NK-92 treated with Interleukin-12 subunit alpha and Interleukin-12 subunit beta, amount 100 ng/mL, for 24 hours (cell line): ENCODE measurements around the gene OGT.
"Not testable (repeated sequence)": the region's sequence is repeated elsewhere in the genome, so short reads cannot be mapped to it uniquely, and the experiment has no call there.

Experiments used
- DNase-seq: peaks from one replicate; lab custom pipeline; 2025; lab: John Stamatoyannopoulos, UW

The OGT gene

DNA sequence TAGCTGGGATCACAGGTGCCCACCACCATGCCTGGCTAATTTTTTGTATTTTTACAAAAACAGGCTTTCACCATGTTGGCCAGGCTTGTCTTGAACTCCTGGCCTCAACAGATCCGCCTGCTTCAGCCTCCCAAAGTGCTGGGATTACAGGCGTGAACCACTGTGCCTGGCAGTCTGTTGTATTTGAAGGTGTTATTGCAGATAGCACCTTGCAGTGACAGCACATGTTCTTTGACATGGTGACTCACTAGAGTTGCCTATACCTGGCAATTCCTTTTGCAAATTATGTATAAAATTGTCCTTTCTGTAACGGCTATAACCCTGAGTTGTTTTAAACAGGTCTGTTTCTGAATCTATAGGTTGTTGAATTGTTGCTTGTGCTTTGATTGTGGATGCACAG, 7.9 kb downstream of the OGT start:
- no peak for DNase-seq

DNA sequence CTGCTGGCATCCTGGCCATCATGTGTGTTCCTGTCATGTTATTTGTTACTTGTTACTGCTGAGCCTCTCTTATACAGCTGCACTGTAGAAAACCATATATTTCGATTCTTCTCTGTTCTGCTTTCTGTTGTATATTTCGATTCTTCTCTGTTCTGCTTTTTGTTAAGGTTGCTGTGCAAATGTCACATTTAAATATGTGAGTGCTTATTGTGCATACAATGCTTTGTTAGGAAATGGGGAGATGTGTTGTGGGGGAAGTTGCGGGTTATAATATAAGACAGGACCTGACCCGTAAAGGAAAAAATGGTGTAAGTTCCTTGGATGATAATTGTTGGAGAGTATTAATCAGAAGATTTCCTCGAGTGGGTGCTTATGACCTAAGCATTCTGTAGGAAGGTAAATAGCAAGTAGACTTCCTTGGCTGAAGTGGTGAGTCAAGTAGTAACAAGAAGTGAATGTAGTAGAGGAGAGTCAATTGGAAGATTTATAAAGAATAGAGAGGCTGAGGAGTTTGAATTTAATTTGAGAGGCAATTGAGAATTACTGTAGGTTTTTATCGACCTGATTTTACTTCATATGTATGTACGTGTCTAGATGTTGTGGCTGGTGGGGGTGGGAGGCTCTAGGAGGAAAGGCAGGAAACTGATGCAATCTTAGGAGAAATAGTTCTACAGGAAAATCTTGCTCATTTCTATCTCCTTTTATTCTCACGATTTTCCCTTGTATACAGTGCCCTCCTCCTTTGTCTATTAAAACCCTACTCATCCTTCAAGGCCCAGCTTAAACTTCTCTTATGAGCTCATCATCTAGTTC, 8.5 kb downstream of the OGT start:
- no peak for DNase-seq

DNA sequence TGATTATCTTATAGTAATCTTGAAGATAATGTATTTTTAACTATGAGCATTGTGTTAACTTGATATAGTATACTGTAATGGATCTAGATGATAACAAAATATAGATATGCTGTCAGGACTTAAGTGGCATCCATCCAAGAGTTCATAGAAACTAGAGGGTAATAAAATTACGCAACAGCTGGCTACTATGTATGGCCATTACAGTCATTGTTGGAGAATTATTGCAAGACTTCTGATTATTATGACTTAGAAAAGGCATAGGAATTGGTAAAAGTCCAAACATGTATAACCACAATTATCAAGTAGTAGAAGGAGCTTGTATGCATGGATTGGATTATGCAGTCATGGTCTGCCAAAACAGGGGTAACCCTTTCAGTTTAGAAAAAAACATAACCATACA, 9.5 kb downstream of the OGT start:
- DNase-seq, result no peak

DNA sequence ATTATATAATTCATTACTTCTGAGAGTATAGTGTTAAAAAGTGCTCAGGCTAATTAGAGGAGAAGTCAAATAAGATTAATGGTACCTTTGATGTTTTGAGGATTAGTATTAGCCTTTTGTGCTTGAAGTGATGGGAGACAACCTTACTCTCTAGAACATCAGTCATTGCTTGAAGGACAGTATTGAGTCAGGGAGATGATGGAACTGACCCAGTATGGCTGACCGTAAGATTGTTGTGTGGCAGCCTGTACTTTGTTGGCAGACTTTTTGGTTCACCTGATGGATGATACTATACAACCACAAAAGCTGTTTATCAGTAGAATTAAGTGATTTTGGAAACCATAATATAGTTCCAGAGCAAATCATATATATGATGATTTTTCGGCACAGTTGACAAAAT, 9.9 kb downstream of the OGT start:
- DNase-seq, result no peak

DNA sequence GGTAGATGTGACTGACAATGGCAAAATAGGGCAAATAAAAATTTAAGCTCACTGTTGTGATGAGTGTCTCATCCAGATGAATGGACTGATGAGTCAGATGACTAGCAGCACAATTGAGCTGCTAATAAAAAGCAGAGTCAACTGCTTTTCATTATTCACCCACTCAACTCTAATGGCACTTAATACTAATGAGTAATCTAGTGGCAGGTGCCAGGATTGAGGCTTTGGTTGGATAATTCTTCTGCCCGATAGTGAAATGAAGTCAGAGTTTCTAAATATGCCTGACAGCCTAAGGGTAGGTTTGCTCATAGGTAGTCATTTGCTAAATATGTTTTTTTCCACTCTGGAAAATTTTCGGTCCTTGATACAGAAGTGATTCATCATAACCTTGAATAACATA, 10.4 kb downstream of the OGT start:
- no peak for DNase-seq

DNA sequence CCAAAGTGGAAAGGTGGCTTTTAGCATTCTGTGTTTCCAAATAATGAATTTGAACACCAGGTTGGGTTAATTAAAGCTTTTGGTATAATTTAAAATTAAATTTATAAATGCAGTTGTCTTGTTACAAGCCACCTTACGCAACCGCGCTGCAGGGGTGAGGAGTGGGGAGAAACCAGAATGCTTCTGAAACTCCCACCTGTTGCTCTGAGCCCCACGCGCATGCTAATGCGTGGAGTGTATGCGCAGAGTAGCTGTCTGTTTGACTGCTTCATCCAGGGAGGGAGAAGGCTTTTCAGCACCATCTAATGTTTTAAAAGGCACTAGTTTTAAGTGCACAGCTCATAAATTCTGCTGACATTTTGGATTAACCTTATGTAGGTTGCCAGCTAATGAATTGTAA, 12.5 kb downstream of the OGT start:
- DNase-seq, result no peak

DNA sequence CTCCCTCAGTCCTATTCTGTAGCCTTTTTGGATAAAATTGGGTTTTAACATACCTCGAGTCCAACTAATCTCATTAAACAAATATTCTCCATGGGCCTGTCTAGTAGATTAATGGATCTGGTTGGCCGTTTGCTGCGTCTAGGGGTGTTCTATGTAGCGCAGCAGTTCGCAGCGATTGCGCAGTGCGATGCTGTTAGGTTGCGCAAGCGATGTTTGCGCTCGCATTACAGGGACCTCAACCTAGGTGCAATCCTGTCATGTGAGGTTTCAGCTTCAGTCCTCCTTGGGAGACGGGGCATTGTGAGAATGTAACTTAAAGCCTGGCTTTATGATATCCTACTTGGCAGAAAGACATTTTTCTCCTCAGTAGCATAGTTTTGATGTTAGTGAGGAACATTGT, 14.0 kb downstream of the OGT start:
- no peak for DNase-seq

DNA sequence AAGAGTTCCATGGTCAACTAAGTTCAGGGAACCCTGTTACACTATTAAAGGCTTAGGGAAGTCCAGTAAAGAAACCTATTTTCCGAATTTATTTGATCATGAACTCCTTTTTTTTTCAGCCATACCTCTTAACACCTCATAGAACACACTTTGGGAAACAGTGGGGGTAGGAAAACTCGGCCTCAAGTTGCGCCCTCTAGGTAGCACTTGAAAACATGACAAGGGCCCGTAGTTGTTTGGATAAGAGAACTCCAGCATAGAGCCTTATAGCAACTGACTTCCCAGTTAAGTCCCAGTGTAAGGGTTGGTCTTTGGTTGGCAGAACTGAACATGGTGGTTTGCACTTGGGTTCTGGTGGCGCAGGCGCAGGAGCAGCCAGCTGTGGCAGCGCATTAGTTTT, 14.4 kb downstream of the OGT start:
- DNase-seq, result no peak

DNA sequence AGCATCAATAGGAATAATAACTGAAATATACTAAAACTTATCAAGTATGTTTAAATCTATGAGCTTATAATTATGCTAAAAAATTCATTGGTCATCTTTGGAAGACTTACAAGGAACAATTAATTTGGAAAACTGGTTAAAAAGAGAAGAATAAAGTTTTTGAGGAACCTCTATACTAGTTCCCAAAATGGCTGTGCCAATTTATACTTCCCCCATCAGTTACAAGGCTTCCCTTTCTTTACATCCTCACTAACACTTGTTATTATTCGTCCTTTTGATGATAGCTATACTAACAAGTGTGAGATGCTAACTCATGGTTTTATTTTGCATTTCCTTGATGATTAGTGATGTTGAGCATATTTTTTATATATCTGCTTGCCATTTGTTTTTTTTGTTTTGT, 17.1 kb downstream of the OGT start:
- DNase-seq, result no peak

DNA sequence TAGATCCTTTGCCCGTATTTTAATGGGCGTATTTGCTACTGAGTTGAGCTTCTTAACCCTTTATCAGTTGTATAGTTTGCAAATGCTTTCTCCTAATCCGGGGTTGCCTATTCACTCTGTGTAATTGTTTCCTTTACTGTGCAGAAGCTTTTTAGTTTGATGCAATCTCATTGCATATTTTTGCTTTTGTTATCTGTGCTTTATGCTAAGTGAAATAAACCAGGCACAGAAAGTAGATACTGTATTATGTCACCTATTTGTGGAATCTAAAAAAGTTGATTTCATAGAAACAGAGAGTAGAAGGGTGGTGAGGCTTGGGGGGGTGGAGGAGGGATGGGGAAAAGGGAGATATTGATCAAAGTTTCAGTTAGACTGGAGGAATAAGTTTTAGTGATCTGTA, 17.7 kb downstream of the OGT start:
- no peak for DNase-seq

DNA sequence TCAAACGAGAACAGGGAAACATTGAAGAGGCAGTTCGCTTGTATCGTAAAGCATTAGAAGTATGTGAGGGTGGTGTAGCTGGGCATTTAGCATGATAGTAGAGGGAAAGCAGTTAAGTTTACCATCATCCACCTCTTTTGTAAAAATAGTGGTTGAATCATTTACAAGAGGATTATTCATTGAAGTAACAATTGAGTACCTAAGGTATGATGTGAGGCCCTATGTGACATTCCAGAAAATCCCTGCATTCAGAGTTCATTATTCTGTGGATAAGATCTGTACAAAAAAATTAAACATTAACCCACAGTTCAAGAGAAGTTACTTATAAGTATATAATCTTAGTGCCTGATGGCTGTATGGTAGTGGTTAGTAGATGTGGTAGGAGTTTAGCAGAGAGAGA, 23.1 kb downstream of the OGT start:
- no peak for DNase-seq

DNA sequence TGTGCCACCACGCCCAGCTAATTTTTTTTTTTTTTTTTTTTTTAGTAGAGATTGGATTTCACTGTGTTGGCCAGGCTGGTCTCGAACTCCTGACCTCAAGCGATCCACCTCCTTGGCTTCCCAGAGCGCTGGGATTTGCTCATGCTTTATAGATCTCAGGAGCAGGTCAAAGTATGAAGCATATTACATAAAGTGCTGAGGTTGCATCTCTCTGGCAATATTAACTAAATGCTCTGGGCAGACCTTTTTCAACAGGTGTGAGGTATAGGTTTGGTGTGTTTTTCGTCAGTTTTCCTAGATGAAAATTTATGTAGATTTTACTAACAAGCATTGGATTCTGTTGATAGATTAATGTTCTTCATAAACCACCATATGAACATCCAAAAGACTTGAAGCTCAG, 26.0 kb downstream of the OGT start:
- no peak for DNase-seq

DNA sequence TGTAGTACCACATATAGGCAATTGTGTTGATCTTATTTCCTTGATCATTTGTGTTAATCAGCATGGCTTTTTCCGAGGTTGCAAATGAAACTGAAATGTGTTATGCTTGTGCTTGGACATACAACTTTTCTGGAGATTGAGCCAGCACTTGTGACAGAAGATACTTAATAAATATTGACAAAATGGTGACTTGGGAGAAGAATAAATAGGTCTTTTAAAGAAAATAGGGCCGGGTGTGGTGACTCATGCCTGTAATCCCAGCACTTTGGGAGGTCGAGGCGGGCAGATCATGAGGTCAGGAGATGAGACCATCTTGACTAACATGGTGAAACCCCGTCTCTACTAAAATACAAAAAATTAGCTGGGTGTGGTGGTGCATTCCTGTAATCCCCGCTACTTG, 26.9 kb downstream of the OGT start:
- not testable (repeated sequence) for DNase-seq

DNA sequence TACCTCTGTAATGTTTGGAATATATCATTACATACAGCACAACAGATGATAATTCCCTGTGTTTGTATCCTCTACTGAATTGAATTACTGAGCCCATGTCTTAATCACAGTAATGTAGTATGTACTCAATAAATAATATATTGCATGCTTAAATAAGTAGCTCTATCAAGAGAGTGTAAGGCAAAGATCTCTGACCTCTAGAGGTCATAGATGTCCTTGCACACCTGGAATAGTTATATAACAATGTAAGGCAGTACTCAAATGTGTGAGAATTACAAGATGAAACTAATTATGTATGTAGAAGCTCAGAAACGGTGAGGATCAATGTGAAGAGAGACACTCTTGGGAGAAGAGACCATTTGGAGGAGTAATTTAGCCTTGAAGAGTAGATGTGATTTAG, 31.0 kb downstream of the OGT start:
- DNase-seq, result no peak

DNA sequence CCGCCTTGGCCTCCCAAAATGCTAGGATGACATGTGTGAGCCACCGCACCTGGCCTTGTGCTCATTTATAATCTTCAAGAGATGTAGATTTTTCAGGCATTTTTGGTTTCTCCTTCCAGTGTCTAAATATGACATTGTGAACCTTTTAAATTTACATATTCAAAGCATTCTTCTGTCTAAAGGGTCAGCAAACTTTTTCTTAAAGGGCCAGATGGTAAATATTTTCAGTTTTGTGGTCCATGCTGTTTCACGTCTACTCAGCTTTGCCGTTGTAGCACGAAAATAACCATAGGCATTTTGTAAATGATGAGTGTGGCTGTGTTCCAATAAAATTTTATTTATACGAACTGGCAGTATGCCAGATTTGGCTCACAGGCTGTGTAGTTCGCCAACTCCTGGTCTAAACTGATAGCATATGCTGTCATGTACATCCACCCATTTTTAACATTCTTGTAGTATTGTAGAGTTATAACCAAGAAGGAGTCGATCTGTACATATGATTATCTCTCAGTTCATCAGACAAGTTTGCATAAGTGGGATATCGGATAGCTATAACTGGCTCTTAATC, 32.7 kb downstream of the OGT start:
- no peak for DNase-seq

DNA sequence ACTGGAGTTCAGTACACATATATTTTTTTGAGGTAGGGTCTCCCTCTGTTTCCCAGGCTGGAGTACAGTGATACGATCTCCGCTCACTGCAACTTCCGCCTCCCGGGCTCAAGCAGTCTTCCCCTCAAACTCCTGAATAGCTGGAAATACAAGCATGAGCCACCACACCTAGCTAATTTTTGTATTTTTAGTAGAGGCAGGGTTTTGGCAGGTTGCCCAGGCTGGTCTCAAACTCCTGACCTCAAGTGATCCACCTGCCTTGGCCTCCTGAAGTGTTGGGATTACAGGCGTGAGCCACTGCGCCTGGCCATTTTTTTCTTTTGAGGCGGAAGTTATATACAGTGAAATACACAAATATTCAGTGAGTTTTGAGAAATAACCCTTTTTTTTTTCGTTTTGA, 38.5 kb downstream of the OGT start:
- not testable (repeated sequence) for DNase-seq

DNA sequence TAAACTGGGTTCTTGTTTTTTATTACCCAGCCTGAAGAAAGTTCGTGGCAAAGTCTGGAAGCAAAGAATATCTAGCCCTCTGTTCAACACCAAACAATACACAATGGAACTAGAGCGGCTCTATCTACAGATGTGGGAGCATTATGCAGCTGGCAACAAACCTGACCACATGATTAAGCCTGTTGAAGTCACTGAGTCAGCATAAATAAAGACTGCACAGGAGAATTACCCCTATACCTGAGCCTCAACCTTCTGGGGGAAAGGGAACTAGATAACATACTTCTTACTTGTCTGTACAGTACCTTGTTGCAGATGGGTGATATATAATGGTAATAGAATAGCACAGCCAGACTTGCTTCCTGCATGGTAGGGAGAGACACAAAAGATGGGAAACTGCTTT, 40.7 kb downstream of the OGT start:
- no peak for DNase-seq

DNA sequence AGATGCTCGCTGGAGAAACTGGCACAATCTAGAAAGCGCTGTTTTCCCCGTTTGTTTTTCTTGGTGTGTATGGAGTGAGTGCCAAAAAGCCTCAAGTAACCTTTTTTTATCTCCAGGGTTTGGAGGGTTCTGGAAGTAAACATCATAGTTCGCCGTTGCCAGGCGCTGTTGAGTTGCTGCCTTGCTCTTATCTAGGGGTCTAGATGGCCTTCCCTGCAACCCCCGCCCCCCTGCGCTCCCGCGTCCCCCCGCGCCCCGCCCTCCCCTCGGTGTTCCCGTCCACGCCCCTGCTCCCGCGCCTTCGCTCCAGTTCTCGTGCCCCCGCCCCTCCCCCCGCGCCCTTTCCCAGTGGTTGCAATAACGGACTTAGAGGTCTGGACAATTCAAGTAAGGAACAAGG, 44.8 kb downstream of the OGT start:
- DNase-seq, result no peak

DNA sequence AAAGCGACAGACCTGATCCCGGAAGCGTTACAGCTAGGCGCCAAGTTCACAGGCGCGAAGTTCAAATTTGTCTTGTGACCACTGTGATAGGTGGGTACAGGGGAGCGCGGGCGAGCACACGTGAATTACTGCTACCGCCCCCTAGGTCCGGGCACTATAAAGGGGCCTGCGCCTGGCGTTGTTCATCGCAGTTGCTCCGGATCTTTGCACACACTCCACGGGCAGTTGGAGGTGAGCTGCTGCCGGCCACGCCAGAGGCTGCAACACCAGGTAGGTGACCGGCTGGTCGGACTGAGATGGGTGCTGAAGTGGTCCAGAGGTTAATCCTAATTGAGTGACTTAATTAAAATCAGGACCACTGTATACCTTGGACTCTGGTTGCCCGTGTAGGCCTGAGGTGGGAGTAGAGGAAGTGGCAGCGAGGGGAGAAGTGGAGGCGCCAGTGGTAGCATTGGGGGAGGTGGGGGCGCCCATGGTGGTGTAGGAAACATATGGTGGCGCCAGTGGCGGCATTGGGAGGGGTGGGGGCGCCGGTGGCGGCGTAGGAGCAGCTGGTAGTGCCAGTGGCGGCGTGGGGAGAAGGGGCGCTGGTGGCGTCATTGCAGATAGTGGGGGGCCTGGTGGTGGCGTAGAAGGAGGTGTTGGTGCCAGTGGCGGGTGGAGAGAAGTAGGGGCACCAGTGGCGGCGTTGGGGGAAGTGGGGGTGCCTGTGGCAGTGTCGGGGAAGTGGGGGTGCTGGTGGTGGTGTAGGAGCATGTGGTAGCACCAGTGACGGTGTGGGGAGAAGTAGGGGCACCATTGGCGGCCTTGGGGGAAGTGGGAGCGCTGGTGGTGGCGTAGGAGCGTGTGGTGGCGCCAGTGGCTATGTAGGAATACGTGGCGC, 45.6 kb downstream of the OGT start, which contains the start of gene GCNA:
Gene GCNA (plus strand): TSS at position 185 of the 883 bp plus-strand sequence. CDS start 2,385 bp downstream, outside the sequence.
- DNase-seq, result no peak

DNA sequence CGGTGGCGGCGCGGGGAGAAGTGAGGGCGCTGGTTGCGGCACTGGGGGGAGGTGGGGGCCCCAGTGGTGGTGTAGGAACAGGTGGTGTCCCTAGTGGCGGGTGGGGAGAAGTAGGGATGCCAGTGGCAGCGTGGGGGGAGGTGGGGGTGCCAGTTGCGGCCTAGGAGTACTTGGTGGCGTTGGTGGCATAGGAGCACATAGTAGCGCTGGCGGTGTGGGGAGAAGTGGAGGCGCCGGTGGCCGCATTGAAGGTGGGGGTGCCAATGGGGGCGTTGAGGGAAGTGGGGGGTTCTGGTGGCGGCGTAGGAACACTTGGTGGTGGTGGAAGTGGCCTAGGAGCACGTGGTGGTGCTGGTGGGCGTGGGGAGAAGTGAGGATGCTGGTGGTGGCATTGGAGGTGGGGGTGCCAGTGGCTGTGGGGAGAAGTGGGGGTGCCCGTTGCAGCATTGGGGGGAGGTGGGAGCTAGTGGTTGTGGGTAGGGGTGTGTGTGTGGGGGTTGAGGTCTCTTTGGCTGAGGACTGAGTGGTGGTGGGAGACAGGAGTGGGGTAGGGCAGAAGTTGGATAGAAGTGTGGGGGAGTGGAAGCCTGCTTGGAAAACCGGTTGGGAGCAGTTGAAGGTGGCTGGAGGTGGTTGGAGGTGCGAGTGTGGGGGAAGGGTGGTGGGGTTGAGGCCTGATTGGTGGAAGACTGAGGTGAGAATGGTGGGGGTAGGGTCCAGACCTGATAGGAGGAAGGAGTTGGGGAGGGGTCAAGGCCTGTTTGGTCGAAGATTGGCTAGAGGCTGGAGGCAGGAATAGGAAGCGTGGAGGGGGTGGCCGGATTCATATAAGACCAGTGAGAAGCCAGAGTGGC, 46.5 kb downstream of the OGT start:
- DNase-seq, result no peak

DNA sequence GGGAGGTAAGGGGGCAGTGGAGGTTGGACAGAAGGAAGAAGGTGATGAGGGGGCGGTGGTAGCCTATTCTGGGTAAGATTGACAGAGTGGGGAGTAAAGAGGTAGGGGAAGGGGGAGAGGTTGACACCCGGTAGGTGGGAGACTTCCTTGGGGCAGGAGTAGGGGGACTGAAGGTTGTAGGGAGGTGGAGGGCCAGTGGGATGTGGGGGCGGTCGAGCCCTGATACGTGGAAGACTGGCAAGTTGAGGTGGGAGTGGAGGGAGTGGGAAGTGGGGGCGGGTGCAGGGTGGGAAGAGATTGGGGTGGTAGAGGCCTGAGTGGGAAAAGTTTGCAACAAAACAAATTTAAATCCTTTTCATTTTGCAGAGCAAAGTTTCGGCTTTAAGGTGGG, 47.1 kb downstream of the OGT start:
- DNase-seq, result no peak

DNA sequence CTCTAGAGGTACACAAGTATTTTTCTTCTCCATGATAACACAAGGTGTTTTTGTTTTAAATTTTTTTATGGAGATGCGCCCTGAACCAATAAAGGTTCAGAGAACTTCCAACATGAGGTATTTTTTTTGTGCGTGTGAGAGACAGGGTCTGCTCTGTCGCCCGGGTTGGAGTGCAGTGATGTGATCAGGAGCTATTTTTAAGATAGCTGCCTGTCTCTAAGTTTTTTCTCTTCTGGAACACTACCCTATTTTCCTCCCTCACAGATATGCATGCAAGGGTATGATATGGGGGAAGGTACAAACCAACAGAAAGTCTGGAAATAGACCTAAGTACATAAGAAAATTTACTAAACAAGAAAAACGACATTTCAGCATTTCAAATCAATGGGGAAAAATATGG, 48.3 kb downstream of the OGT start:
- no peak for DNase-seq
